Activated B cell treated with CpG ODN at 0.5 μM for 24 hours (primary cell): ENCODE results near the gene SACS. TPM values are rescaled to one million over a fixed set of nuclear protein-coding genes. Genes with fewer than 3 reads are reported as not detected.

Experiments
- ATAC-seq: fragments of 200-7000 bp; cut with Tn5 transposase; one replicate; pipeline ENCODE4 v1.10.0; 2021; ENCODE audit warnings: low read depth, mild to moderate bottlenecking, moderate library complexity
- CTCF ChIA-PET: fragments of 350-600 bp; sonication (Branson Sonifier 250); formaldehyde crosslinking; loops from one replicate; lab custom pipeline; 2021; ENCODE audit warnings: antibody characterized with exemption; lab: Charles Lee
- POLR2A ChIA-PET: fragments of 350-600 bp; sonication (Branson Sonifier 250); formaldehyde crosslinking; loops from one replicate; lab custom pipeline; 2021; ENCODE audit warnings: antibody characterized with exemption; lab: Charles Lee
- DNase-seq: peaks from one replicate; pipeline ENCODE4 v3.0.0; 2022
- H3K27ac Mint-ChIP-seq: one replicate; pipeline ENCODE4 v1.8.0; 2020; ENCODE audit warnings: mixed read lengths
- H3K27me3 Mint-ChIP-seq: one replicate; pipeline ENCODE4 v1.8.0; 2021; ENCODE audit warnings: mixed read lengths
- H3K36me3 Mint-ChIP-seq: one replicate; pipeline ENCODE4 v1.8.0; 2021; ENCODE audit warnings: low read depth, mixed read lengths
- H3K4me1 Mint-ChIP-seq: one replicate; pipeline ENCODE4 v1.8.0; 2021; ENCODE audit warnings: mixed read lengths
- H3K4me3 Mint-ChIP-seq: one replicate; pipeline ENCODE4 v1.8.0; 2020; ENCODE audit warnings: mild to moderate bottlenecking, mixed read lengths
- H3K9me3 Mint-ChIP-seq: one replicate; pipeline ENCODE4 v1.8.0; 2020; ENCODE audit warnings: mixed read lengths
- intact Hi-C: fragments of 100-400 bp; cut with micrococcal nuclease; formaldehyde crosslinking; loops from one replicate; pipeline ENCODE4 v1.15.1; 2024
- total RNA-seq: library from RNA; stranded (reverse); gene quantifications from 2 replicates; pipeline ENCODE4 v1.2.3, GENCODE V29; 2022
- TF ChIP-seq, protein P1 (sequence below): fragments of 200-600 bp; IDR thresholded peaks from one replicate; pipeline ENCODE4 v1.8.0; 2022; ENCODE audit warnings: antibody characterized with exemption, mild to moderate bottlenecking

SACS gene
- total RNA-seq, 1 donor from 2014 or later: 29.3 TPM

DNA sequence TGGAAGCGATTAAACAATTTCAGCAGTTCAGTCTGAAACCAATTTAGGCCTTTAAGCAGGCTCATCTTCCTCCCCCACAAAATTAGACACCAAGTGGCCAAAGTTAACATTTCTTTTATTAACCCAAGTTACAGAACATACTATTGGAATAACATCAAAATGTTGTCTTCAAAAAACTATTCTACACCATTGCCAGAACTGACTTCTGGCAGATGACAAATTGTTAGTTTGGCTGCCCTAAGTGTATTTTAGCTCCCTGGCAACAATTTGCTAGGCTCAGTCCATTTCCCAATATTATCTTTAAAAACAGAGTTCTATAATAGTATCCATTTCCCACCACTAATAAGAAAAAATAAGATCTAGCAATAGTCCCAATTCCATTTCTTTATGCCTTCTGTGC lies 144.9 kb downstream of the SACS start:
- H3K27ac Mint-ChIP-seq: no peak overlapping the region
- TF ChIP-seq, protein P1, sequence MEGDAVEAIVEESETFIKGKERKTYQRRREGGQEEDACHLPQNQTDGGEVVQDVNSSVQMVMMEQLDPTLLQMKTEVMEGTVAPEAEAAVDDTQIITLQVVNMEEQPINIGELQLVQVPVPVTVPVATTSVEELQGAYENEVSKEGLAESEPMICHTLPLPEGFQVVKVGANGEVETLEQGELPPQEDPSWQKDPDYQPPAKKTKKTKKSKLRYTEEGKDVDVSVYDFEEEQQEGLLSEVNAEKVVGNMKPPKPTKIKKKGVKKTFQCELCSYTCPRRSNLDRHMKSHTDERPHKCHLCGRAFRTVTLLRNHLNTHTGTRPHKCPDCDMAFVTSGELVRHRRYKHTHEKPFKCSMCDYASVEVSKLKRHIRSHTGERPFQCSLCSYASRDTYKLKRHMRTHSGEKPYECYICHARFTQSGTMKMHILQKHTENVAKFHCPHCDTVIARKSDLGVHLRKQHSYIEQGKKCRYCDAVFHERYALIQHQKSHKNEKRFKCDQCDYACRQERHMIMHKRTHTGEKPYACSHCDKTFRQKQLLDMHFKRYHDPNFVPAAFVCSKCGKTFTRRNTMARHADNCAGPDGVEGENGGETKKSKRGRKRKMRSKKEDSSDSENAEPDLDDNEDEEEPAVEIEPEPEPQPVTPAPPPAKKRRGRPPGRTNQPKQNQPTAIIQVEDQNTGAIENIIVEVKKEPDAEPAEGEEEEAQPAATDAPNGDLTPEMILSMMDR: no peak
- POLR2A ChIA-PET: no interaction called here
- no peak for ATAC-seq
- DNase-seq: no peak
- no peaks in the 10 kb centered on the region for H3K9me3 Mint-ChIP-seq
- intact Hi-C loops: no loop called here
- peaks cover 5% of the 10 kb centered on the region for H3K27me3 Mint-ChIP-seq
- CTCF ChIA-PET: no interaction called here
- no peaks in the 10 kb centered on the region for H3K36me3 Mint-ChIP-seq
- H3K4me3 Mint-ChIP-seq: no peak overlapping the region
- H3K4me1 Mint-ChIP-seq: no peaks in the 10 kb centered on the region

DNA sequence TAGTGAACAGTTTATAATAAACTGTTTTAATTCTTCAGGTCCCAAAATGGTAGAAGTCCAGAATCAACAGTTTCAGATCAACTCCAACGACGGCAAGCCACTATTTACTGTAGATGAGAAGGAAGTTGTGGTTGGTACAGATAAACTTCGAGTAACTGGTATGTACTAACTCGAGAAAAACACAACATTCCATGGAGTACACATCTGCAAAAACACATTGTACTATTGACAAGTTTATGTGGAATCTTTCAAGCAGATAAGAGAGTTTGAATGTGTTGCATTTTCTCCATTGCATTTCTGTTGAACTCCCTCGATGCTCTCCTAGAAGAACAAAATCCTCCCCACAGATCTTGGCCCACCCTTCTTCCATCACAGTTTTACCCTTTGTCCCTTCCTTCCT lies 154.2 kb downstream of the SACS start:
- ATAC-seq: no peak
- ChIA-PET POLR2A (no interaction called here), CTCF (no interaction called here)
- peaks cover 4% of the 10 kb centered on the region for H3K27me3 Mint-ChIP-seq
- peaks cover 6% of the 10 kb centered on the region for H3K9me3 Mint-ChIP-seq
- H3K27ac Mint-ChIP-seq: no peak overlapping the region
- TF ChIP-seq, protein P1: no peak
- no peaks in the 10 kb centered on the region for H3K4me1 Mint-ChIP-seq
- no peak overlapping the region for H3K4me3 Mint-ChIP-seq
- intact Hi-C loops: no loop called here
- no peak for DNase-seq
- no peaks in the 10 kb centered on the region for H3K36me3 Mint-ChIP-seq

Other genes with a start within 250 kb of the SACS start
- gene TNFRSF19, start 136.7 kb upstream of the SACS start, total RNA-seq: not detected in 2 replicates